HG03280 (cell line): ENCODE results near the gene MARK2.

Source experiments
- ATAC-seq: cut with Tn5 transposase; IDR thresholded peaks from one replicate; pipeline ENCODE4 v1.9.1; 2021; ENCODE audit warnings: mild to moderate bottlenecking, moderate library complexity; ENCODE audit not compliant: unreplicated experiment

The MARK2 gene

GRCh38 chr11:63829823-63830489 is 9.0 kb upstream of the MARK2 start:
- no peak for ATAC-seq

- no peak for ATAC-seq
Measured at GRCh38 chr11:63831326-63831725, 7.6 kb upstream of the MARK2 start.

GRCh38 chr11:63832336-63832735 is 6.6 kb upstream of the MARK2 start:
- ATAC-seq: no peak

- no peak for ATAC-seq
Measured at GRCh38 chr11:63833048-63833447, 5.9 kb upstream of the MARK2 start.

- ATAC-seq: no peak
Measured at GRCh38 chr11:63834535-63835157, 4.3 kb upstream of the MARK2 start.

- ATAC-seq: no peak
Measured at GRCh38 chr11:63835158-63835545, 3.8 kb upstream of the MARK2 start.

GRCh38 chr11:63837027-63837688 is 1.8 kb upstream of the MARK2 start:
- no peak for ATAC-seq

GRCh38 chr11:63837739-63838138 is 1.2 kb upstream of the MARK2 start:
- ATAC-seq: no peak

GRCh38 chr11:63838150-63838677 is 696 bp upstream of the MARK2 start:
- no peak for ATAC-seq

- ATAC-seq: no peak
Measured at GRCh38 chr11:63839508-63840355, 822 bp downstream of the MARK2 start.

- no peak for ATAC-seq
Measured at GRCh38 chr11:63840356-63841060, 1.6 kb downstream of the MARK2 start.

- ATAC-seq: no peak
Measured at GRCh38 chr11:63841554-63841953, 2.6 kb downstream of the MARK2 start.

- no peak for ATAC-seq
Measured at GRCh38 chr11:63843041-63843440, 4.1 kb downstream of the MARK2 start.

- ATAC-seq: no peak
Measured at GRCh38 chr11:63844836-63845235, 5.9 kb downstream of the MARK2 start.

GRCh38 chr11:63845303-63845702 is 6.4 kb downstream of the MARK2 start:
- ATAC-seq: no peak

GRCh38 chr11:63845911-63846310 is 7.0 kb downstream of the MARK2 start:
- ATAC-seq: no peak

GRCh38 chr11:63846897-63847296 is 8.0 kb downstream of the MARK2 start:
- ATAC-seq: no peak

GRCh38 chr11:63847363-63847762 is 8.5 kb downstream of the MARK2 start:
- no peak for ATAC-seq

GRCh38 chr11:63849691-63850090 is 10.8 kb downstream of the MARK2 start:
- no peak for ATAC-seq

GRCh38 chr11:63850920-63851319 is 12.0 kb downstream of the MARK2 start:
- no peak for ATAC-seq

GRCh38 chr11:63851364-63851763 is 12.5 kb downstream of the MARK2 start:
- ATAC-seq: no peak
